ENCODE results near the gene WWOX. TPM values are rescaled to one million over a fixed set of nuclear protein-coding genes. Genes with fewer than 3 reads are reported as not detected.

Gene WWOX
- total and polyA plus RNA-seq, 2 of the 13 experiments (the other 11 are each of a cell fraction or from before 2014, with no cell fraction given): 9.1 to 37.4 TPM

GRCh38 chr16:78984887-78985464 lies 885.5 kb downstream of the WWOX start (continued):
- TF ChIP-seq MTERF4 (CRISPR knock-in tag; IDR thresholded peaks at IDR 0.05) (no peak), SMARCC2 (IDR thresholded peaks at IDR 0.05) (no peak), NCOR1 (IDR thresholded peaks at IDR 0.05; ENCODE audit: borderline replicate concordance, low read length) (peak; percentile 27; the same call in 1 of the 2 replicates), ZNF317 (CRISPR knock-in tag; IDR thresholded peaks at IDR 0.05) (no peak), ZNF768 (CRISPR knock-in tag; IDR thresholded peaks at IDR 0.05) (no peak), ZBTB43 (CRISPR knock-in tag; conservative IDR thresholded peaks at IDR 0.05) (no peak), MLLT10 (CRISPR knock-in tag; IDR thresholded peaks at IDR 0.05) (no peak), ZNF205 (CRISPR knock-in tag; IDR thresholded peaks at IDR 0.05) (no peak), CCAR2 (optimal IDR thresholded peaks at IDR 0.05; ENCODE audit: low read depth, low read length) (no peak), PAXIP1 (CRISPR knock-in tag; conservative IDR thresholded peaks at IDR 0.05) (peak; percentile 72), ATF4 (CRISPR knock-in tag; IDR thresholded peaks at IDR 0.05) (no peak), FOSL2 (CRISPR knock-in tag; IDR thresholded peaks at IDR 0.05) (no peak), YY1 (IDR thresholded peaks at IDR 0.05; ENCODE audit: insufficient read depth, insufficient replicate concordance, low read depth, low read length) (peak; percentile 62), SOX13 (IDR thresholded peaks at IDR 0.05) (no peak), SOX13 (CRISPR knock-in tag; conservative IDR thresholded peaks at IDR 0.05 in 1 of 2, IDR thresholded peaks at IDR 0.05 in 1 of 2) (0 out of 4 replicates have a peak, but pooled peaks of 1 of the 2 experiments have one; percentile 18), CREM (IDR thresholded peaks at IDR 0.05) (no peak), CREM (CRISPR knock-in tag; IDR thresholded peaks at IDR 0.05) (no peak), TARDBP (CRISPR knock-in tag; IDR thresholded peaks at IDR 0.05) (no peak), RFXANK (CRISPR knock-in tag; IDR thresholded peaks at IDR 0.05) (no peak), STAT5B (CRISPR knock-in tag; IDR thresholded peaks at IDR 0.05) (no peak), ZNF549 (CRISPR knock-in tag; IDR thresholded peaks at IDR 0.05) (no peak), ZNF337 (CRISPR knock-in tag; IDR thresholded peaks at IDR 0.05; ENCODE audit: borderline replicate concordance, low read depth) (no peak)
